GM23248 (cell line): ENCODE results near the gene ACP2.

Experiments
- EZH2 ChIP-seq: fragments of 200-600 bp; sonication (generic); IDR thresholded peaks from 2 replicates; pipeline ENCODE4 v1.6.1; 2018; ENCODE audit warnings: antibody characterized with exemption, mild to moderate bottlenecking; ENCODE audit not compliant: insufficient read depth, poor library complexity, severe bottlenecking
- EZH2phosphoT487 ChIP-seq: fragments of 200-600 bp; sonication (generic); IDR thresholded peaks from 2 replicates; pipeline ENCODE4 v1.6.1; 2018; ENCODE audit warnings: antibody characterized with exemption, moderate library complexity, mild to moderate bottlenecking, low read depth; ENCODE audit not compliant: insufficient read depth

- TF ChIP-seq EZH2 (no peak), EZH2phosphoT487 (no peak)
Measured at GRCh38 chr11:47202576-47202975, 46.0 kb downstream of the ACP2 start.
